Endometrial microvascular endothelial cells (primary cell): ENCODE data around the gene KCNK10. TPM values are rescaled to one million over a fixed set of nuclear protein-coding genes. Genes with fewer than 3 reads are reported as not detected.

Source experiments
- in situ Hi-C: cut with HindIII; loops from 2 replicates; pipeline ENCODE4 v1.10.0; 2017; ENCODE audit warnings: low sequenced_read_pairs, low pct_unique_long_range_greater_than_20kb; ENCODE audit errors: inconsistent ontology term
- total RNA-seq: library from RNA; depleted of rRNA; stranded (reverse); fragments of >200 nt; gene quantifications from one replicate; pipeline ENCODE4 v1.2.3, GENCODE V29; 2015; ENCODE audit errors: inconsistent ontology term

Gene KCNK10
- not detected for total RNA-seq

- in situ Hi-C loops, result no loop called here
Measured at GRCh38 chr14:88323086-88323522, at the start of gene KCNK10. KCNK10 (minus strand) TSS chr14:88323269; CDS start chr14:88322798, 471 bp downstream.

DNA sequence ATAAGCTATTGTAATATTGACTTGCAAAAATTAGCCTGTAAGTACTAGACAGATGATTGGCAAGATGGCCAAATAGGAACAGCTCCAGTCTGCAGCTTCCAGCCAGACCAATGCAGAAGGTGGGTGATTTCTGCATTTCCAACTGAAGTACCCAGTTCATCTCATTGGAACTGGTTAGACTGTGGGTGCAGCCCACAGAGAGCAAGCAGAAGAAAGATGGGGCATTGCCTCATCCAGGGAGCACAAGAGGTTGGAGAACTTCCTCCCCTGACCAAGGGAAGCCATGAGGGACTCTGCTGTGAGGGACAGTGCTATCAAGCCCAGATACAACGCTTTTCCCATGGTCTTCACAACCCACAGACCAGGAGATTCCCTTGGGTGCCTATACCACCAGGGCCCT lies 46.4 kb upstream of the KCNK10 start:
- in situ Hi-C loops, result no loop called here

GRCh38 chr14:88364710-88365413 lies 41.8 kb upstream of the KCNK10 start:
- in situ Hi-C loops, result no loop called here

DNA sequence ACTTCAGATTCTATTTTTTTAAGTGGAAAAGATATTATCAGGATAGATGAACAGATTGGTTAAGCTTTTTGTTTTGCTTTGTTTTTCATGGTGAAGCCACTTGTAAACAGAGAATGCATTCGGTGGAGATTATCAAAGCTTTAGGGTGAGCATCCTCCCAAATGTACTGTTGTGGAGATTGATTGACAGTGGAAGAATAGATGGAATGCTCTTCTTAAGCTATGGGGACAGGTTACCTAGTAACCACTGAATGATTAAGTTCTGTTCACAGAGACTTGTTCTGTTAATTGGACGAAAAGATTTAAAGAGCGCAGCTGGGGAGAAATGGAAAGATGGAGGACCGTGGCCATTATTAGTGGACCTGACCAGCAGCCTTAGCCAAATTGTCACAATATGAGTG lies 40.6 kb upstream of the KCNK10 start:
- in situ Hi-C loops, result no loop called here

- in situ Hi-C loops, result no loop called here
Measured at GRCh38 chr14:88359500-88359899, 36.4 kb upstream of the KCNK10 start.

- in situ Hi-C loops, result no loop called here
Measured at GRCh38 chr14:88354358-88354757, 31.3 kb upstream of the KCNK10 start.

GRCh38 chr14:88352698-88353097 lies 29.6 kb upstream of the KCNK10 start:
- in situ Hi-C loops, result no loop called here

- in situ Hi-C loops, result no loop called here
Measured at GRCh38 chr14:88351966-88352691, 29.1 kb upstream of the KCNK10 start.

DNA sequence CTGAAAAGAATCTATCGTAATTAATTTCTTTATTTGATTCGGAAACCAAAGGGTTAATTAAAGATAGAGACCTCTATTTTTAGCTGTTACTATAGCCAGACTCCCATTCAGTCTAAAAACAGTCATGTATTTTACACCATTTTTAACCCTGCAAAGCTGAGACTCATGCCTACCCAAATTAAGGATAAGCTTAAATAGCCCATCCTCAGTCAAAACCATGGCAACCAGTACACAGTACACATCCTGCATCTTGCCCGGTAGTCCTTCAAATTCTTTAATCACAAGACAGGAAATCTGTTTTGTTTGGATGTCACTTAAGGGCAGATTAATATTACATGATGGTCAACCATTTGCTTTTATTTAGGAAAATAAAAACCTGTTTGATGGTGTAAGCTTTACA lies 25.5 kb upstream of the KCNK10 start:
- in situ Hi-C loops, result no loop called here

DNA sequence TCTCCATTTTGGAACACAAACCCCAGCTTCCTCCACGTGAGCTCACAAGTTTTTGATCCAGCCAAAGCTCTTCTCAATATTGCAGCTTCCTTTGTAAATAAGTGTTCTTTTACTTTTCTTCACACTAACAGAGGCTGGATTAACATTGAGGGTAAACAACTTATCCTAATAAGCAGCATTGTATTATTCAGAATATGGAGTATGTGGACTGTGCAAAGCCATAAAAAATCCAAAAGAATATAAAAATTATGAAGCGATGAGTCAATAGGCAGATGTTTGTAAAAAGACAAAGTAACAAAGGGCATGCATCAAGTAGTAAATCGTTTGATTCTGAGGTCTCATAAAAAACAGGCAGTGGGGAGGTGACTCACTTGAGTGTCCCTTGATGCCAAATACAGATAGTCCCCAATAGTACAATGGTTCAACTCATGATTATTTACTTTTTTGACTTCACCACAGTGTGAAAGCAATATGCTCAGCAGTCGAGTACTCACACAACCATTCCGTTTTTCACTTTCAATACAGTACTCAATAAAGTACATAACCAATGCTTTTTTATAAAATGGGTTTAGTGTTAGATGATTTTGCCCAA lies 23.1 kb upstream of the KCNK10 start:
- in situ Hi-C loops, result no loop called here

DNA sequence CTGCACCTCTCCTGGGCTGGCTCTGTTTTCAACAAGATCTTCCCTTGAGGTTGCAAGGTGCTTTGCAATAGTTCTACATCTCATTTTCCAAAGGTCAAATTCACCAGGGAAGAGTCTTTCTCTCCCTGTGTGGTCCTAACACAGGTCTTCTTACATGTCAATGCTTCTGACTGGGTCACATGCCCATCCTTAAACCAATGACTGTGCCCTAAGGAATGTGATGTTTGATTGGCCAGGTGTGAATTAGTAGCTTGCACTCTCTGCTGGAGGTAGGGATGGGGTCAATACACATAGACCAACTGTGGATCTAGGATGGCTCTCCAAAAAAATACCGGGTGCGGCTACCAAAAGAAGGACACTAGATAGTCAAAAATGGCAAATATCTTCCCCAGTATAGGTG lies 19.9 kb upstream of the KCNK10 start:
- in situ Hi-C loops, result no loop called here

GRCh38 chr14:88340357-88340756 lies 17.3 kb upstream of the KCNK10 start:
- in situ Hi-C loops, result no loop called here

DNA sequence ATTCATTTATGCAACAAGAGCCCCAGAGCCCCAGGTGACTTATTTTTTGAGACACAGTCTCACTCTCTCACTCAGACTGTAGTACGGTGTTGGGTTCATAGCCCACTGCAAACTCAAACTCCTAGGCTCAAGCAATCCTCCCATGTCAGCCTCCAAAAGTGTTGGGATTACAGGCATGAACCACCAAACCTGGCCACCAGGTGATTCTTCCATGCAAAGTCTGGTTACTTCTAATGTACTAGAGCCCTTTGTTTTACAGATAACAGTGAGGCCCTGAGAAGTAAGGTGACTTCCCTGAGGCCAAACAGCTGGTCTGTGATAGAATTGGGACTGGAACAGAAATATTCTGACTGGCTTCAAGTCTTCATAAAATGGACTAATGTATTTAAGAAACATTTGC lies 10.0 kb upstream of the KCNK10 start:
- in situ Hi-C loops, result no loop called here

- in situ Hi-C loops, result no loop called here
Measured at GRCh38 chr14:88327497-88327896, 4.4 kb upstream of the KCNK10 start.

DNA sequence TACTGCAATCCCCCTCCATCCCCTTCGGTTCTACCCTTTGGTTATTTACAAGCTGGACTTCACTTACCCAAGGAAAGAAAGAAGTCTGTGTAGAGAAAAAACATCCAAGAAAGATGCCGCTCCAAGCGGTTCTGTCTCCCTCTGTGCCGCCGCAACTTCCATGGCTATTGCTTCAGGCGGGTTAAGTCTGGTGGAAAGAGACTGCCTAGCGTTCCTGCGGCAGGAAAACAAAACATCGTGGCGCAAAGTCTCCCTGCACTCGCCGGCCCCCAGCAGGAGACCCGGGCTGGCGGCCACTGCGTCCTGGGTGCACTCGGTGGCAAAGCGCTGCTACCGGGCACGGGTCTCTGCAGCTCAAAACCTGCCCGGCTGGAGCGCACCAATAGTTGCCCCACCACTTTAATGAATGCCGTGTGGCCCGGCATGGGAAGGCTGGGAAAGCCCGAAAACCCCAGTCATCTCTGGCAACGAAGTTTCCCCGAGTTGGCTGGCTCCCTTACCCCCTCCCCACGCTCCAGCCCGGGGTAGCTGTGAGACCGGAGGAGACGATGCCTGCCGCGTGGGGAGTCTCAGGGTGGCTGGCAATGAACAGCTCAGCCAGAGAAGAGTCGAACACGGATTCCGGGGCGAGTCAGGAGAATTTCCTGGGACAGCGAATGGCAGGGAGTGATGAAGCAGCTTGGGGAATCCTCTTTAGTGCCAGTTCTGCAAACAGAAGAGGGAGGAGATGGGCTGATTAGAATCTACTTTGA lies 3.5 kb upstream of the KCNK10 start:
- in situ Hi-C loops, result no loop called here

DNA sequence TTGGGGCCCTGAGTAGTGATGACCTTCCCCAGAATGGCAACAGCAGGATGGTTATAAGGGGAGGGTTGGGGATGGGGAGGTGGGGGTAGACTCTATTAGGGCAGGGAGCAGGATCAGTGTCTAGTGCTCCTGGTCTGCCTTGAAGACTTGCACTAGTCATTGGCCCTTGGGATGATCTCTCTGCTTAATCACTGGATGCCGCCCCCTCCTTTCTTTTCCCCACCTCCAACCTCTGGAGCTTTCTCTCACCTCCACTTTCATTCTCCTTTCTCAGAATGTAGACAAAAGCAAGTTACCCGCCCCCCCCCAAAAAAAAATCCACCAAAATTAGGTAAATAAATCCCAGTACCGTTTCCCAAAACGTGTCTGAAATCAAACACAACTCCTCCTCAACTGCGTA lies 2.8 kb upstream of the KCNK10 start:
- in situ Hi-C loops, result no loop called here

DNA sequence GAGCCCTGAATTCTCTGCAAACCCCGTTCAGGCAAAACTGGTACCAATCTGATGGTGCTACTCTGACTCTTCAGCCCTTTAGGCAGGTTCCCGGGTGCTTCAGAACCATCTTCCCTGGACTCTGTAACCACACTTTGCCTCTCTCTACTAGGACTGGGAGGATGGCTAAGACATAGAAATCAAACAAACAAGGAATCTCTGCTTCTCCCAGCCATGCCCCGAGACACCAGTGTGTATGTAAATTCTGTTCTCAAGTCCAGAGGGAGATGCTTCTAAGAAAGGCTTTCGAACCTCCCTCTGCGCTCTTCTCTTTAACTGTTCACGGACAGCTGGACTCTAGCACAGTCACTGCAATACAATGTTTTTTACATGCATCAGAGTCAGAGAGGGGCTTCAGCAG lies 1.9 kb upstream of the KCNK10 start:
- in situ Hi-C loops, result no loop called here

- in situ Hi-C loops, result no loop called here
Measured at GRCh38 chr14:88324491-88324890, 1.4 kb upstream of the KCNK10 start.

GRCh38 chr14:88323523-88324199 lies 592 bp upstream of the KCNK10 start:
- in situ Hi-C loops, result no loop called here
